ENCODE results near the gene OCSTAMP.

OCSTAMP gene

DNA sequence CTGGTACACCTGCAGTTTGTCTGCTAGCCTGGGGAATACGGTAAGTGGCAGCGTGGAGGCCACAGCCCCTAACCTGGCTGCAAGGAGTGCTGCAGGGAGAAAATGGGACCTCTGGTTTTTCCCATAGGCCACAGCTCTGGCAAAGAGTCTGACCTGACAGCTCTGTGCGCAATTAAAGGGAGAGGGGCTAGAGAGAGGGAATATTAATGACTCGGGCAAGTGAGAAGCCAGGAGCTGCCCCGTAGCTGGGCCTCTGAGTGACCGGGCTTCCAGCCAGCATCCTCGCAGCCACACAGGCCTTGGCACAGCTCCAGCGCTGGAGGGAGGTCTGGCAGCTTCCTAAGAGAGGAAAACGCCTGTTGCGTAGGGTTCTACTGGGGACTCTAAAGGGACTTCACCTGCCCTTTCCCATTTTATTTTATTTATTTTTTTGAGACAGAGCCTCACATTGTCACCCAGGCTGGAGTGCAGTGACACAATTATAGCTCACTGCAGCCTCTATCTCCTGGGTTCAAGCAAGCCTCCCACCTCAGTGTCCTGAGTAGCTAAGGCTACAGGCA is 18.2 kb upstream of the OCSTAMP start:
- H3K27me3 ChIP-seq (ENCODE audit: insufficient read depth, low read length): no peaks in the 10 kb centered on the region
- H3K4me3 ChIP-seq (ENCODE audit: low read length): no peak overlapping the region
- H3K9me3 ChIP-seq (ENCODE audit: low read length): no peaks in the 10 kb centered on the region
- no peak overlapping the region for H2AFZ ChIP-seq (ENCODE audit: low read depth, low read length)
- H3K36me3 ChIP-seq (ENCODE audit: insufficient read depth, low read length): no peaks in the 10 kb centered on the region
- peaks cover 8% of the 10 kb centered on the region for H3K4me1 ChIP-seq (ENCODE audit: insufficient read depth, low read length)

- Histone ChIP-seq H3K36me3 (ENCODE audit: insufficient read depth, low read length) (no peaks in the 10 kb centered on the region), H3K27me3 (ENCODE audit: insufficient read depth, low read length) (no peaks in the 10 kb centered on the region), H2AFZ (ENCODE audit: low read depth, low read length) (no peak overlapping the region), H3K4me3 (ENCODE audit: low read length) (no peak overlapping the region), H3K9me3 (ENCODE audit: low read length) (no peaks in the 10 kb centered on the region), H3K4me1 (ENCODE audit: insufficient read depth, low read length) (peaks cover 26% of the 10 kb centered on the region)
These were observed 15.7 kb upstream of the OCSTAMP start for GRCh38 chr20:46566125-46566524.

GRCh38 chr20:46564241-46564957 is 13.9 kb upstream of the OCSTAMP start:
- Histone ChIP-seq H3K36me3 (ENCODE audit: insufficient read depth, low read length) (no peaks in the 10 kb centered on the region), H3K4me3 (ENCODE audit: low read length) (no peak overlapping the region), H3K27me3 (ENCODE audit: insufficient read depth, low read length) (no peaks in the 10 kb centered on the region), H3K4me1 (ENCODE audit: insufficient read depth, low read length) (peaks cover 26% of the 10 kb centered on the region), H3K9me3 (ENCODE audit: low read length) (no peaks in the 10 kb centered on the region), H2AFZ (ENCODE audit: low read depth, low read length) (no peak overlapping the region)

- Histone ChIP-seq H3K9me3 (ENCODE audit: low read length) (no peaks in the 10 kb centered on the region), H3K36me3 (ENCODE audit: insufficient read depth, low read length) (no peaks in the 10 kb centered on the region), H3K27me3 (ENCODE audit: insufficient read depth, low read length) (no peaks in the 10 kb centered on the region), H2AFZ (ENCODE audit: low read depth, low read length) (no peak overlapping the region), H3K4me3 (ENCODE audit: low read length) (no peak overlapping the region), H3K4me1 (ENCODE audit: insufficient read depth, low read length) (peaks cover 27% of the 10 kb centered on the region)
These were observed 13.4 kb upstream of the OCSTAMP start for GRCh38 chr20:46563860-46564221.

DNA sequence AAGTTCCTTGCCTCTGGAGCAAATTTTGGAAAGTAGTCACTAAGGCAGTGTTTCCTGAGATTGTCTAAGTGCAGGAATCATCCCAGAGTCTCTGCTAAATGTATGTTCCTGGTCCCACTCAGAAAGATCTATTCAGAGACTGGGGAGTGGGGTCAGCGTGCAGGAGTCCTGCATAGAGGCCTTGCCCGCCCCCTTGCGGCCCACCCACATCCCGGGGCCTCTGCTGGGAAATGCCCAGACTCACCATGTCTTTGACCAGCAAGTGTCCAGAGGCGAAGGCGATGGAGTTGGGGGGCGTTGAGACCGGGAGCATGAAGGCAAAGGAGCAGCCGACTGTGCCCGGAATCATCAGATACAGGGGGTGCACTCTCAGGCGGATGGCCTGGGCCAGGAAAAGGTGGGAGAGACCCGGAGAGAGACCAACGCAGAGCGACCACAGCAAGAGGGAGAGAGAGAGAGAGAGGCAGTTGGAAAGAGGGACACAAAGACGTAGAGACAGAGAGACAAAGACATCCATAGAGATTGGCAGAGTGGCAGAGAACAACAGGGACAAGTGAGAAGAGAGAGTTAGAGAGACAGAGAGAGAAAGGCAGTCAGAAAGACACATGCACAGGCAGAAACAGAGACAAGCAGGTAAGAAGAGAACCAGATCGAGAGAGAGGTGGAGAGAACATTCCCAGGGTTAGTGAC is 12.9 kb upstream of the OCSTAMP start:
- H3K27me3 ChIP-seq (ENCODE audit: insufficient read depth, low read length): no peaks in the 10 kb centered on the region
- peak overlapping the region; percentile 60 for H2AFZ ChIP-seq (ENCODE audit: low read depth, low read length)
- H3K9me3 ChIP-seq (ENCODE audit: low read length): no peaks in the 10 kb centered on the region
- H3K4me3 ChIP-seq (ENCODE audit: low read length): peak overlapping the region; percentile 46
- no peaks in the 10 kb centered on the region for H3K36me3 ChIP-seq (ENCODE audit: insufficient read depth, low read length)
- peaks cover 26% of the 10 kb centered on the region for H3K4me1 ChIP-seq (ENCODE audit: insufficient read depth, low read length)

GRCh38 chr20:46562373-46563169 is 12.1 kb upstream of the OCSTAMP start:
- Histone ChIP-seq H2AFZ (ENCODE audit: low read depth, low read length) (peak overlapping the region; percentile 60), H3K36me3 (ENCODE audit: insufficient read depth, low read length) (no peaks in the 10 kb centered on the region), H3K9me3 (ENCODE audit: low read length) (no peaks in the 10 kb centered on the region), H3K4me3 (ENCODE audit: low read length) (peak overlapping the region; percentile 46), H3K27me3 (ENCODE audit: insufficient read depth, low read length) (no peaks in the 10 kb centered on the region), H3K4me1 (ENCODE audit: insufficient read depth, low read length) (peaks cover 26% of the 10 kb centered on the region)

- Histone ChIP-seq H2AFZ (ENCODE audit: low read depth, low read length) (peak overlapping the region; percentile 60), H3K27me3 (ENCODE audit: insufficient read depth, low read length) (no peaks in the 10 kb centered on the region), H3K4me3 (ENCODE audit: low read length) (peak overlapping the region; percentile 46), H3K36me3 (ENCODE audit: insufficient read depth, low read length) (no peaks in the 10 kb centered on the region), H3K4me1 (ENCODE audit: insufficient read depth, low read length) (peaks cover 26% of the 10 kb centered on the region), H3K9me3 (ENCODE audit: low read length) (no peaks in the 10 kb centered on the region)
These were observed 11.5 kb upstream of the OCSTAMP start for GRCh38 chr20:46562009-46562372.

GRCh38 chr20:46559685-46560440 is 9.4 kb upstream of the OCSTAMP start:
- peaks cover 29% of the 10 kb centered on the region for H3K4me1 ChIP-seq (ENCODE audit: insufficient read depth, low read length)
- no peaks in the 10 kb centered on the region for H3K27me3 ChIP-seq (ENCODE audit: insufficient read depth, low read length)
- no peak overlapping the region for H3K4me3 ChIP-seq (ENCODE audit: low read length)
- no peaks in the 10 kb centered on the region for H3K36me3 ChIP-seq (ENCODE audit: insufficient read depth, low read length)
- no peak overlapping the region for H2AFZ ChIP-seq (ENCODE audit: low read depth, low read length)
- H3K9me3 ChIP-seq (ENCODE audit: low read length): no peaks in the 10 kb centered on the region

GRCh38 chr20:46559001-46559400 is 8.5 kb upstream of the OCSTAMP start:
- Histone ChIP-seq H3K4me1 (ENCODE audit: insufficient read depth, low read length) (peaks cover 36% of the 10 kb centered on the region), H2AFZ (ENCODE audit: low read depth, low read length) (no peak overlapping the region), H3K27me3 (ENCODE audit: insufficient read depth, low read length) (no peaks in the 10 kb centered on the region), H3K9me3 (ENCODE audit: low read length) (no peaks in the 10 kb centered on the region), H3K36me3 (ENCODE audit: insufficient read depth, low read length) (no peaks in the 10 kb centered on the region), H3K4me3 (ENCODE audit: low read length) (no peak overlapping the region)

- no peaks in the 10 kb centered on the region for H3K9me3 ChIP-seq (ENCODE audit: low read length)
- no peak overlapping the region for H2AFZ ChIP-seq (ENCODE audit: low read depth, low read length)
- H3K36me3 ChIP-seq (ENCODE audit: insufficient read depth, low read length): no peaks in the 10 kb centered on the region
- H3K4me1 ChIP-seq (ENCODE audit: insufficient read depth, low read length): peaks cover 32% of the 10 kb centered on the region
- H3K27me3 ChIP-seq (ENCODE audit: insufficient read depth, low read length): no peaks in the 10 kb centered on the region
- no peak overlapping the region for H3K4me3 ChIP-seq (ENCODE audit: low read length)
These were observed 8.1 kb upstream of the OCSTAMP start for GRCh38 chr20:46558511-46558959.

DNA sequence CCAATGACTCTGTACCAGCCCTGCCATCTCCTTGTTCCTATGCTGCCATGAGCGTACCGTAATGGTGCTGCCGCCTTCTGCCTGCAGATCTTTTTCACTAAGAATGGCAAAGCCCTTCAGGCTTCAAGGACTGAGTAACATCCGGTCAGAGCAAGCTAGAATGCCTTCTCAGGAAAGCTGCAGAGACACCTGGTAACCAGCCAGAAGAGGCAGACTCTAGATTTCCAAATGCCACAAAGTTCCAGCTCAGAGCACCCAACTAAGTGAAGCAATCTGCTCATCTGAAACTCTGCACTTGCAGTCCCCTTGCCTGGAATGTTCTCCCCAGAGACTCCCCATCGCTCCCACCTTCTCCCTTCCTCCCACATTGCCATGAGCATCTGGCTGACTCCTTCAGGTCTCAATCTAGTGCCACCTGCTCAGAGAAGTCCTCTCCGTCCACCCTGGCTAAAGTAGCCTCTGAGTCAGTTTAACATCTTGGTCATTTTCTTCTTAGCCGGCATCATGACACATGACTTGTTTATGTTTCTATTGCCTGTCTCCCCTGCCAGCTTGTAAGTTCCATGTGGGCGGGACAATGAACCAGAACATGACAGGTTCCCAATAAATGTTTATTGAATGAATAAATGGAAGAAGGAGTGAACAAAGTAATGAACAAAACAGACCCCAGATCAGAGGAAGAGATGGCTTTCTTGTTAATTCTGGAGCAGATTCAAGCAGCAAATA is 6.9 kb upstream of the OCSTAMP start:
- Histone ChIP-seq H3K4me3 (ENCODE audit: low read length) (no peak overlapping the region), H3K36me3 (ENCODE audit: insufficient read depth, low read length) (no peaks in the 10 kb centered on the region), H3K4me1 (ENCODE audit: insufficient read depth, low read length) (peaks cover 30% of the 10 kb centered on the region), H3K9me3 (ENCODE audit: low read length) (no peaks in the 10 kb centered on the region), H2AFZ (ENCODE audit: low read depth, low read length) (no peak overlapping the region), H3K27me3 (ENCODE audit: insufficient read depth, low read length) (no peaks in the 10 kb centered on the region)

DNA sequence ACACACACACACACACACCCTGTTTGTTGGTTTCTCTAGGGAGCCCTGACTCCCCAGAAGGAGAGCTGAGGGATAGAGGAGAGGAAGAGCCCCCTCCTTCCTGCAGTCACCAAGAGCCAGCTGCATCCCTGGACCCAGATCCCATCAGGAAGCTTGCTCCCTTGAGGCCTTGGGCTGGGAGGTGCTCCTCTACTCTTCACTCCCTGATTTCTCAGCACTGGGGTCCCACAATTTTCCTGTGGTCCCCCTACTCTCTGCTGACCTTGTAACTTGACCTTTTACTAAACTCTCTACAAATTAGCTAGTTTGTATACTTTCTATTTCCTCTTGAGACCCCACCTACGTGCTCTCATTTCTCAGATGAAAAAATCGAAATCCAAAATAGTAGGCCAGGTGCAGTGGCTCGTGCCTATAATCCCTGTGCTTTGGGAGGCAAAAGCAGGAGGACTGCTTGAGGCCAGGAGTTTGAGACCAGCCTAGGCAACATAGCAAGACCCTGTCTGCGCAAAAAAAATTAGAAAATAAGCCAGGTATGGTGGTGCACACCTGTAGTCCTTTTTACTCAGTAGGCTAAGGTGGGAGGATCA is 5.0 kb upstream of the OCSTAMP start:
- Histone ChIP-seq H3K4me1 (ENCODE audit: insufficient read depth, low read length) (peaks cover 33% of the 10 kb centered on the region), H3K27me3 (ENCODE audit: insufficient read depth, low read length) (no peaks in the 10 kb centered on the region), H3K4me3 (ENCODE audit: low read length) (no peak overlapping the region), H3K9me3 (ENCODE audit: low read length) (no peaks in the 10 kb centered on the region), H2AFZ (ENCODE audit: low read depth, low read length) (no peak overlapping the region), H3K36me3 (ENCODE audit: insufficient read depth, low read length) (no peaks in the 10 kb centered on the region)

All from neuron (in vitro differentiated cells).